Right forelimb (tissue), 1 donor: ENCODE measurements around the gene CHCHD6.

Experiments
- DNase-seq: peaks from one replicate; pipeline ENCODE4 v3.0.0-alpha.2; 2018

The CHCHD6 gene

DNA sequence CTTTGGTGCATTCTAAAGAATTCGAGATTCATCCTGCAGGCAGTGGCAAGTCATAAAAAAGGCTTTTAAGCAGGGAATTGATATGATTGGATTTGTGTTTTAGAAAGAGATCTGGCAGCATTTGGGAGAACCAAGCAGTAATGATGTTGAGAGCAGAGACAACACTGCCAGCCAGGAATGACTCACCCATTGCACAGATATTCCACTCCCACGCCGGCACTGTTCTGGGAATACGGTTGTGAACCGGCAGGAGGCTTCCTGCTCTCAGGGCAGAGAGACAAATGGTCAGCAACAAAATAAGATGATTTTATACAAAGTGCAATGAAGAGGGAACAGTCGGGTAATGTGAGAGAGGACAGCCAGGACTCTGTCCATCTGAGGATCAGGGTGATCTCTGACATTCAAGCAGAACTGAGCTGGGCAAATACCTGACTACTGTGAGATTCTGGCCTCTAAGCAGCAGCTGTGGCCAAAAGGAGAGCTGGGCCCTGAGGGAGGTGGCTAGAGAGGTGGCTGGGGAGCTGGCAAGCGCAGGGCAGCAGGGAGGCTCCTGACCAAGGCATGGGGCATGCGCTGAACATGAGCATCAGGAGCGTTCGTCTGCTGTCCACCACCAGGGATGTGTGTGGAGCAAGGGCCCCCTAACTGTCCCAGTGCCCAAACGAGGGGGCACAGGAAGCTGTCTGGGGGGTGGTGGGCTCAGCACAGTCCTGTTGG is 222.8 kb downstream of the CHCHD6 start:
- no peak for DNase-seq

DNA sequence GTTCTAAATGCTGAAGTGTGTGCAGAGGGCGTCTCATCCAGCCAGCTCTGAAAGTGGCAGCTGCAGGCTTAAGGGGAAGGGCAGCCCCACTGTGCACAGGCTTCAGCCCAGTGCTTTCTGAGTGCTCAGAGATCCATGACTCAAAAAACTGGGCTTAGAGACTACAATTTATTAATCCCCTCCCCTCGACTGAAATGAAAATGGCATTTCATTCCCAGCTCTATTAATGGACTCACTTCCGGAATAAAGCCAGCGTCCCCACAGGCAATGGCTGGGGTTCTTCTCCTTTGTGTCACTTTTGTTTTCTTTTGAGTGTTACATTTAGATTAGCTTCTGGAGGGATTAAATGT is 223.3 kb downstream of the CHCHD6 start:
- DNase-seq = no peak

DNA sequence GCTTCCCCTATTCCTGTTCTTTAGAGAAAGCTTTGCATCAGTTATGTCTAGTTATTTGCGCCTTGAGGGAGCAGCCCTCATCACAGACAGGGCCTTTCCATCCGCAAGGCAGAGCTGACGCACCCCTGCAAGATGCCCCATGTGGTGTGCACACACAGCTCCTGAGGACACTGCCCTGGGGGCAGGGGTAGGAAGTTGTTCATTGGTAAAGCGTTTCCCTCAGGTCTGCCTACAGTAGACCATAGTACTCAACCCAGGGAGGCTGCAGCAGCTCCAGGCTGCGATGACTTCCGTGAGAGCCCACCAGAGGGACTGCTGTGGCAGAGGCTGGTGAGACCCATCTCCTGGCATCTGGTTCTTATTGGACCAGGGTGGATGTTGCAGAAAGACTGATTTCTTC is 223.8 kb downstream of the CHCHD6 start:
- DNase-seq = no peak

DNA sequence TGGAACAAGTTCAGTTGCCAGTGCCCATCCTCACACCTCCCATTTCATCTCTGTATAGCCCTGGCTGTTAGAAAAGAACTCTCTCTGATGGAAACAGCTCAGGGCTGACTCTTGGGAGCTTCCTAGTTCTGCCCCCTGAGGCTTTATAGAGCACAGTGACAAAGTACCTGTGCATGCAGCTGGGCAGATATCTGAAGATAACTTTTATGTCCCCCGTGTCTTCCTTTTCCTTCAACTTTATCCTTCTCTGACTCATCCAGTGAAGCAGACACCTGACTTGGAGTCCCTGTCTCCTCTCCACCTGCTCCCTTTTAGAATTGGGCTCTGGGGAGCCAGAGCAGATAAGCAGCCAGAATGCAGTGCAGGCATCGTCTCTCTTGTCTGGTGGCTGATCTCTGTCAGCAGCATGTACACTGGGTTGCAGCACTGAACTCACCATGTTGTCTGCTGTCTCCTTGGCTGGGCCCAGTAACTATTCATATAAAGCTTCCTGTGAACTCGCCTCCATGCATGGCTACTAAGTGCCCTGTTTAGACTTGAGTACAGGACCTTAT is 225.0 kb downstream of the CHCHD6 start:
- DNase-seq = no peak

DNA sequence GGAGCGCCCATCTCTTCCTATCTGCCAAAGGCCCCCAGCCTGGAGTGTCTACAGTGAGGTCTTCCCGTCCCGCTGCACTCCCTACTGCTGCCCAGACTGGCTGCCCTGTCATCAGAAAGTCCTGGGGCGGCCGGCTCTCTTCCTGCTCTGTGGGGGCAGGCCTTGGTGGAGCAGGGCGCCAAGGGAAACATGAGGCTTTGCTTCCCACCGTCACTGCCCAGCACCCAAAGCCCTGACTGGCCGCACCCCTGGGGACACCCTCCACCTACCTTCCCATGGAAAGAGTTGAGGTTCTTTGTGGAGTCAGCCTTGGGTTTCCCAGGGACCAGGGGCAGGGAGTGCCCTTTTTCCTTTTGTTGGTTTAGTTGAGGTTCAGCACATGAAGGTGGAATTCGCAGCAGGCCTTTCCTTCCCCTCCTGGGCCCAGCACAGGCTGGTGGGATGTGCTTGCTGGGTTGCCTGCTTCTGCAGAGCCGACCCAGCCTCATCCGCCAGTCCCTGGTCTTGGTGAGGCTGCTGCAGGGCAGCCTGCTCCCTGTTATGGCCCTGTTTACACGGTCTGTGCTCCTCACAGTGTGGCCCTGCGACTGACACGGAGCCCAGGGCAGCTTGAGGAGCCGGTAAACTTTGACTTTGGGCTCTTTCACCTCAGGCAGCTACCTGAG is 227.0 kb downstream of the CHCHD6 start:
- DNase-seq = no peak

DNA sequence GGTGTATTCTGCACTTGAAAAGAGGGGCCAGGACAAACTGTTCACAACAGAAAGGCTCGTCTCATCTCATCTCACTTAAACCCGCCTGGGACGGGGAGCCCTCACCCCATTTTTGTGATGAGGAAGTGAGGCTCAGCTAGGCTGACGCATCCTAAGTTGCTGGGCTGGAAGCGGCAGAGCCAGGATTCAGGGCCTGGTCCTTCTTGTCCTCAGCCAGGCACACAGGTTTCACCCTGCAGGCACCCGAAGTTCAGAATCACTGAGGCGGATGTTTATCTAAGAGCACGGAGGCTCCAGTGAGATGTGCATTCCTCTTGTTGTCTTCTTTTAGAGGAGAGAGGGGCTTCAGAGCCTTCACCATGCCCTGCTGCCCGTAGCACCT is 227.8 kb downstream of the CHCHD6 start:
- no peak for DNase-seq

DNA sequence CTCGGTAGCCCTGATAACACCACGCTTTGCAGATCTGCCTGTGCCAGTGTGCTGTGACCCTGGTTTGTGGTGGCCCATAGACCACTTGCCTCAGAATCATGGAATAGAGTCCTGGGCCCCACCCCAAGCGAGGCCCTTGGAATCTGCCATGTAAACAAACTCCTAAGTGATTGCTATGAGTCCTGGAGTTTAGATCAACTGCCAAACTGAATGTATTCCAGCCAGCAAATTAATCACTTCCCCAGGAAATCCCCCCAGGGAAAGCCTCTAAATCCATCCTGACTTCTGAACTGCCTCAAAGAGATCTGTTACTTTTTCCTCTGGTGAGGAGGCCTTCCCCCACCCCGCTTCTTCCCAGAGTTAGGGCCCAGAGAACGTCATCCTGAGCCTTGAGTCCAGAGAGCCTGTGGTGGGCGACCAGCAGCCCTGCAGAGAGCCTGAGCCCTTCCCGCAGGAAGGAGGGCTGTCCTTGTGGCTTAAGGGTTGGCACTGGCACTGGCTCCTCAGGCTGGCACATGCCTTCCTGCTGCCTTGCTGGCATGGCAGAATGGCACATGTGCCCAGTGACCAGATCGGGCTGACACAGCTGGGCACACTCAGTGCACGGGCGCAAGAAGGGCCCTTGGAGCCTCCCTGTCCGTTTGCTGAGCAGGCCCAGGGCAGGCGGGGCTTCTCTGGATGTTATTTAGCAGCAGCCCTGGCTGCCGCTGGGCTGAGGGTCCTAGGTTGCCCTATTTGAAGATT is 228.3 kb downstream of the CHCHD6 start:
- DNase-seq = no peak

DNA sequence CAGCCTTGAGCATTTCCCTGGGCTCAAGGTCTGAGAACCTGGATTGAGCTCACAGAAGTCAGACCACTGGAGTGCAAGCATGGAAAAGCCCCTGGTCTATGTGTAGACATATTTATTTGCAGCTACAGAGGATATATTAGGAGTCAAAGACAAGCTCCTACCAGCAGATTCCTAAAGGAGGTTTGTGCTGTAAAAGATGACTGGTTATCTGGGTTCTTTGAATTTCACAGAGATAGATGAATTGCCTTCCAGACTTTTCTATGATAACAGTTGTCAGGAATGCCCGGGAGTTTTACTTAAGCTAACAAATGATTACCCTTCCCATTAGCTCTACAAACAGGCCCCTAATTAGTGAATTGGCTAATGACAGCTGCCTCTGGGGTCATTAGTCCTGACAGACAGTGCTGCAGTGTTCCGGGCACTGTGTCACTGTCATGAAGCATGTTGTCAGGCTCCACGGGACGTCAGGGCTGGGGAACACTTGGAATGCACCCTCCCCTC is 230.0 kb downstream of the CHCHD6 start:
- DNase-seq = no peak

DNA sequence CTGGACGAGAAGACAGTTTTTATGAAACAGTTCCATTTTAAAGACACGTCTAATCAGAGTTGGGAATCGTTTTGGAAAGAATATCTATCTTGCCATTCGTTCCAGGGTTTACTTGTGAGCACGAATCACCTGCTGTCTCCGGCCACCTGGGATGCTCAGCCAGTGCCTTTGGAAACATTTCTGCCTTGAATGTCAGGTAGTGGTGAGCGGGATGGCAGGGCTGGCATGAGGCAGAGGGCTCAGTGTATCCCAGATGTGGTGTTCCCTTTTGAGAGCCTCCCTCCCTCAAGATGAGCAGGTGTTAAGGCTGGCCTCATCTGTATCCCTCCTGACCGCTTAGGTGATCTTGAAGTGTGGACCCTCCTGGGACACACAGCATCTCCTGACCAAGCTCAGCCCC is 231.0 kb downstream of the CHCHD6 start:
- DNase-seq = no peak

DNA sequence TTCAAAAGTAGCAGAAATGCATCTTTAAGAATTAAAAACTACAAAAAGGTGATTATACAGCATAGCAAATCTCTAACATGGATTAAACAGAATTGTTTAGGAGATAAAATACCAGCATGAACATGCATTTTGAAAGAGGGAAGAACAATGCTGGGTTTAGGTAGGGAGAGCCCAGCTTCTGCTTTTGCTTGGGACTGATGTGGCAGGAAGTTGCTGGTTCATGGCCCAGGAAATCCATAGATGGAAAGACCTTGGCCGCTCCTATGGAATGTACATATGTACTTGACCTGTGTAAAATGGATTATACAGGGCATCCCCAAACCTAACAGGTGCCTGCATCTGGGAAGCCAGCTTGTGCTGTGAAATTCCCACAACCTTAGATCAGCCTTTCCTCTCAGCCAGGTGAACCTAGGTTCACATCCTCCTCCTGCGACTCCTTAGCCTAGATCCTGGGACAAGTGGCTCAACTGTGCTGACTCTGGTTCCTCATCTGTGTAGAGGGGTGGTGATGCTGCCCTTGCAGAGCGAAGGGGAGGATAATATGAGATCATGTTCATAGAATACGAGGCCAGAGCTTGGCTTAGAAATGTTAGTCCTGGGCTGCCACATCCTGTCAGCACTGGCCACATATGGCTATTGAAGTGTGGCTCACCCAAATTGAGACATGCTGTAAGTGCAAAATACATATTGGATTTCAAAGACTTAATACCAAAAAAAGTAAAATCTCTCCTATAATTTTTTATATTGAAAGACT is 231.9 kb downstream of the CHCHD6 start:
- DNase-seq = no peak

DNA sequence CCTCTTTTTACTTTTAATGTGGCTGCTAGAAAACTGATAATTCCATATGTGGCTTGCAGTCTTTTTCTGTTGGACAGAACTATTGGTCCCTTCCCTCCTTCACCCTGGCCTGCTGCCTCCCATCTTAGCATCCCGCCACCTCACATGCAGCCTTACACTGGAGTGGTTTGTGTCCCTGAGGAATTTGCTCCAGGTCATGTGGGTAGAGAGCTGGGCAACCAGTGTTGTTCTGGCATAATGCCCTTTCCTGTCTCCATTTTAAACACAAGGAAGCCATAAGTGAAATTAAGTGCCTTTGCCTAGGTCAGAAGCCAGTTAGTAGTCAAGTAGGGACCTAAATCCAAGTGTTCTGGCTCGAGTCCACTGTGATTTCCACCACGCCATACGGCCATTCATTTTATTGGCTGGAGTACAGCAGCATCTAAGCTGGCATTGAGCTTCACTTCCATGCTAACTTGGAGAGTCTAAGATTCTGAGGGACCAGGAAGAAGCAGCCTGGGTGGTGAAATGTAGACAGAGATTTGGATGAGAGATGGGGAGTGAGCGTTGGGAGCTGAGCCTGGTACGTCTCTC is 232.9 kb downstream of the CHCHD6 start:
- DNase-seq = no peak

DNA sequence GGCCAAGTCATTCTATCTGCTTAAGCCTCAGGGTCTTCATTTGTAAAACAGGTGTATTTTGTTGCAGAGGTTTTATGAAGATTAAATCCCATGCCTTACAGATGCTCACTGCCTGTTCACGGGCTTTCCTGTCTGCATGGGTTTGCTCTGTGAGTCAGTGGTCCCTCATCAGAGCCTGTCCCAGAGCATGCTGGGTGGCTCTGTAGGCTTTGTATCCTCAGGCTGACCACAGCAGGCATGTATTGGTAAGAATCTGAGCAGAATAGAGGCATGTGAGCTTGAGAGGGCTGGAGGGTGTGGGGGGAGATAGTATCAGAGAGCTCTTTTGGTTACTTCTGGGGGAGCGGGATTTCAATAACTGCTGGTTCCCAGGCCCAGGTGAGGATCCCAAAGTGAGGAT is 233.5 kb downstream of the CHCHD6 start:
- no peak for DNase-seq

DNA sequence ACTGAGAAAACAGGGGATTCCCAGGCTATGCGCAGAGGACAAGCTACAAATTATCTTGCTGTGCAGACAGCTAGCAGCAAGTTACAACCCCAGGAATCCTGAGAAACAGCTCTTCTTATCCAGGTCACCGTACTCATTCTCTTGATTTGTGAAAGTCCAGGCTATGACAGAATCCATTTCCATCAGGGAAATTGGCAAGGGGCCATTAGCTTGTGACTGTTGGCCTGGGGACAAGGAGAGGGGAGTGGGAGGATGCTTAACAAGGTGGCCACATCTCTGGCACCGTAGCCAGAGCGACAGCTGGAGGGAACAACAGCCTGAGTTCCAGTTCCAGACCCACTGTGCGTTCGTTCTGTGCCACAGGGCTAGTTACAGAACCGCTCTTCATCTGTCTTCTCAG is 233.9 kb downstream of the CHCHD6 start:
- no peak for DNase-seq

DNA sequence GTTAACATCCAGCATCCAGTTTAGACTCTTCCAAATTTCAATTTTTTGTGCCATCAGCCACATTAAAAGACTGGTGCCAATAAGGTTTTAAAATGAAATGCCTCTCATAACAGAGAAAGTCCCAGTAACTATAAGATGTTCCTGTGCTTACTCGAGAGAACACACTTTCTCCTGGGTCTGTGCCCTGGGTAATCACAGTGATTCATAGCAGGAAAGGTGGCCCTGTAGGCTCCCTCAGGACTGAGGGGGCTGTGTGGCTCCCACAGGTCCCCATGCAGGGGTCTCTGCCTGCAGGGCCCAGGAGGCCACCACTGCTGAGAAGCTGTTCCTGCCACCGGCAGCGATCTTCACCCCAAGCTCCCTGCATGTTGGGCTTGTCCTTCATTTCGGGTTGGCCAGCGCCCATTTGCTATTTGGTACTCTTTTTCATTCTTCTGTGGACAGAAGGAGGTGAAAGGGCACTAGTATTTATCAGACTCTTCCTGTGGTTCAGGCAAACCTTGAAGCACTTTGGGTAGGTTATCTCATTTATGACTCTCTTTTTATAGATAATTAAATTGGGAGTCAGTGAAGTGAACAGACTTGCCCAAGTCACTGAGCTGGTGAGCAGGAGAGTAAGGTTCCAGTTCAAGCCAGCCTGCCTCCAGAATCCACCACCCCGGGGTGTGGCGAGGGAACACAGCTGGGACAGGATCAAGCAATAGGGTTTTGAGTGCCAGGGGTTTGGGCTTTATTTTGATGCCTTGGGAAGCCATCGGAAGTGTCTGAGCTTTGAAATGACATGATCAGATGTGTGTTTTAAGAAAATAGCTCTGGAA is 234.7 kb downstream of the CHCHD6 start:
- DNase-seq = no peak

DNA sequence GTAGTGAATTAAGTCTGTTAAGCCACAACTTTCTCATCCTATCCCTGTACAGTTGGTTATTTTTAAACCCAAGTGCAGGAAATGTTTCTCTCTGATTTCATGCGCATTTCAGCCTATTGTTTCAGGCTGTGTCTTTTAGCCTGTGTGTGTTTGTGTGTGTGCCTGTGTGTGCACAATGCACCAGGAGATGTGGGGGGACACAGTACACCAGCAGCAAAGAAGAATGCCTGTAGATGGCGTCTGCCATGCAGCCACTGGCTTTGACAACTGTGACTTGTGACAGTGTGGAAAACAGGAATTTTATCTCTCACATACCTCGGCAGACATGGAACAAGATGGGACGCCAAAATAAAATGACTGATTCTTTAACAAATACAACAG is 235.3 kb downstream of the CHCHD6 start:
- no peak for DNase-seq

DNA sequence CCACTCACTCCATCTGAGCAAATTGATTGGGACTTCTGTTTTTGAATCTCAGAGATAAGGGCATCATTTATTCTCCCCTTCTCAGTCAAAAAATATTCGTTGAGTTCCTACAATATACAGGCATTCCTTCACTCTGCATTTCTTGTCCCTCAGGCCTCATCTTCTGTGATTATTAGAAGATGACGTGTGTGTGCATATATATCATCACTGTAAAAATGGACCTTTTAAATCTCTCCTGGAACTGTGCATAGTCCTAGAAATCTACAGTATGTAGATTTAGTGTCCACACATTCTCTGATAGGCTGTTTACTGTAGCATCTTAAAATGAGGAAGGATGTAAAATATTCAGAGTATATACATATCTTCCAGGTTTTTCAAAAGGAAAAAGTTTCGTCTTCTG is 235.7 kb downstream of the CHCHD6 start:
- DNase-seq = no peak

DNA sequence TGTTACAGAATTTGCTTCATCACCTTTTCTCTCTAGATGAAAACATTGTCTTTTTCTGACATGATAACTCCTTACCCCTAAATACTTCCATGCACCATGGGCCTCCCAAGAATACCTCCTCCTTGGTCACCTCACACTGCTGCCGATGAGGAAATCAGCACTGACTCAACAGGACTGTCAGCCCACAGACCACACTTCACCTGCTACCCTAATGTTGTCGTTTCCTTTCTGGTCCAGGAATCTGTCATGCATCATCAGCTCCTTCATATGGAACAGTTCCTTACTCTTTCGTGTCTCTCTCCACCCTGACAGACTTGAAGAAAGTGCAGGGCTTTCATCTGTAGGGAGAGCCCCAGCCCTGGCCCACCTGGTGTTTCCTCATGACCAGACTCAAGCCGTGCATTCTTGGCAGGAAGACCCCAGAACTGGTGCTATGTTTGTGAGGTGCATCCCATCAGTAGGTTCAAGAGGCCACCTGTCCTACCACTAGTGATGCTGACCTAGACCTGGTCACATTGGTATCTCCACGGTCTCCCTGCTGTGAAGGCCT is 237.8 kb downstream of the CHCHD6 start:
- DNase-seq = no peak

DNA sequence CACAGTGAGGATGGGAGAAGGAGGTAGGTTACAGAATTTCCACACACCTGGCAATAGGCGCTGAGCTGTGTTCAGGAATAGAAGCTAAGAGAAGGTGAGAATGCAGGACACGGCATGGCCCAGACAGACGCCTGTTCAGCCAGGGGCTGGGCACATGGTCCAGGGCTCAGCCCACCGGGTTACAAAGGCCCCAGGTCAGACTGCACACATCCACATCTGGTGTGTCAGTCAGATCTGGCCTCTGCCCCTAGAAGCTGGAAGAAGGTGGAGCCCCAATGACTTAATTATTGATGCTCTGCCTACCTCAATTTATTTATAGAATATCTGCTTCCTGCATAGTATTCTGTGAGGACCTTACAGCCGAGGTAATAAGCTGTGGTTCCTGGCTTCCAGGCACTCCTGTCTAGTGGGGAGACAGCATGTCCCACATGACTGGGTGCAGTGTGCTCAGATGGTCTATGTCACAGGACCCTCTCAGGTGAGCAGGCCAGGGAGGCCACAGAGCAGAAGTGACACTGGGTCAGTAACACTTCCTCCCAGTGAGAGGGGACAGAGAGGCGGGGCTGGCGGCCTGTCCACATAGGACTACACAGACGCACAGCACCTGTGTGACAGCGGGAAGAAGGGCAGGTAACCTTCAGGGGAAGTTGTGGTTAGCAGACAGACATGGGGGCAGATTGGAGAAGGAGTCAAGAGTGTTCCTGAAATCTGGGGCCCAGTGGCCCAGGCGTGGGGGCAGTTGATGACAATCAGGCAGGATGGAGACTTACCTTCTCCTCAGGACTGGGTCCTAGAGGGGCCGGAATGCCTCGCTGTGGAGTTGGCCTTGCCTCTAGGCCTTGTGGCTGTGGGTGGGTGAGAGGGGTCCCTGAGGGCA is 240.3 kb downstream of the CHCHD6 start:
- DNase-seq = no peak

DNA sequence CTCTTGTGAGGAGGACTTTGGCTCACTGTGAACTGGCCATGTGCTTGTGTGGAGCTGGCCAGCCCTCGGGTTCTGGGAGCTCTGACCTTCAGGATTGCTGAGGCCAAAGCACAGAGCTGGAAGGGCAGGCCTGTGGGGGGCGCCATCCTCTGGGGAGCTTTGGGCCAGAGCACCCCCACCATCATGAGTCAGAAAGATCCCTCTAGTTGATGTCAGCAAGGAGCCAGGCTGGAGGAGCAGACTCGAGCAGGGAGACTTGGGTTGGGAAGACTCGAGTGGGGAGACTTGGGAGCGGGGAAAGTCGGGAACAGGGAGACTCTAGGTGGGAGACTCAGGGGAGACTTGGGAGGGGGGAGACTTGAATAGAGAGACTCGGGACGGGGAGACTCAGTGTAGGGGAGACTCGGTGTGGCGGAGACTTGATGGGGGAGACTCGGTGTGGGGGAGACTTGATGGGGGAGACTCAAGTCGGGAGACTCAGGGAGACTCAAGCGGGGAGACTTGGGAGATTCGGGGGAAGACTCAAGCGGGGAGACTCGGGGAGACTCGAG is 241.2 kb downstream of the CHCHD6 start:
- DNase-seq = no peak

DNA sequence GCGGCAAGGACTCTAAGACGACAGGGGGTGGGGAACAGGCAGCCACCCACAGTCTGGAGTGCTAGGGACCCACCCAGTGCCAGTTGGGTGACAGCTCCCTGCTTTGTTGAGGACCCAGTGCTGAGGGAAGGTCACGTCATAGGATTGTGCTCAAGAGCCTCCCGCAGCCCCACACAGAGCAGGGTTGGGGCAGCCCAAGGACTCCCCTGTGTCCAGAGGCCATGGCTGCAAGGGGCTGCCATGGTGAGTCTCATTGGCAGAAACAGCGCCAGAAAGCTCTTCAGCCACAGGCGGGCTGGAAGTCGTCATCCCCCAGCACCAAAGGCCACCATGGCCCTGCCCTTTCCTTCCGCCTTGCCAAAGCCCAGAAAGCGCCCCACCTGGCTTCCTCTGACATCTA is 241.9 kb downstream of the CHCHD6 start:
- no peak for DNase-seq
